HG03025 (cell line): ENCODE results near the gene FOXJ1.

Experiments
- ATAC-seq: cut with Tn5 transposase; IDR thresholded peaks from one replicate; pipeline ENCODE4 v1.9.1; 2021; ENCODE audit warnings: mild to moderate bottlenecking, moderate library complexity; ENCODE audit not compliant: unreplicated experiment, low FRiP score

FOXJ1 gene

GRCh38 chr17:76125391-76125675, 15.7 kb downstream of the FOXJ1 start:
- ATAC-seq = no peak

- ATAC-seq = no peak
Measured at GRCh38 chr17:76124582-76125390, 16.3 kb downstream of the FOXJ1 start.

- ATAC-seq = no peak
Measured at GRCh38 chr17:76123749-76124581, 17.1 kb downstream of the FOXJ1 start.

GRCh38 chr17:76123191-76123499, 17.9 kb downstream of the FOXJ1 start:
- no peak for ATAC-seq

- ATAC-seq = no peak
Measured at GRCh38 chr17:76122431-76123190, 18.4 kb downstream of the FOXJ1 start.

GRCh38 chr17:76121932-76122430, 19.1 kb downstream of the FOXJ1 start:
- no peak for ATAC-seq

GRCh38 chr17:76120658-76121008, 20.4 kb downstream of the FOXJ1 start:
- no peak for ATAC-seq

GRCh38 chr17:76119409-76120371, 21.4 kb downstream of the FOXJ1 start:
- ATAC-seq = no peak

- ATAC-seq = no peak
Measured at GRCh38 chr17:76115138-76115754, 25.8 kb downstream of the FOXJ1 start.

- ATAC-seq = no peak
Measured at GRCh38 chr17:76111956-76112355, 29.1 kb downstream of the FOXJ1 start.

GRCh38 chr17:76107509-76107908, 33.5 kb downstream of the FOXJ1 start:
- ATAC-seq = no peak

GRCh38 chr17:76106703-76107102, 34.3 kb downstream of the FOXJ1 start:
- ATAC-seq = no peak

GRCh38 chr17:76104896-76105231, 36.2 kb downstream of the FOXJ1 start:
- no peak for ATAC-seq

GRCh38 chr17:76104140-76104895, 36.7 kb downstream of the FOXJ1 start:
- no peak for ATAC-seq

GRCh38 chr17:76103274-76104139, 37.5 kb downstream of the FOXJ1 start, which contains the start of gene EXOC7:
EXOC7 (minus strand) TSS chr17:76103787; CDS start chr17:76103692, 95 bp downstream.
- peak; percentile 79 for ATAC-seq

GRCh38 chr17:76102944-76103273, 38.1 kb downstream of the FOXJ1 start:
- ATAC-seq = peak; percentile 26

- ATAC-seq = no peak
Measured at GRCh38 chr17:76097716-76098295, 43.2 kb downstream of the FOXJ1 start.

GRCh38 chr17:76095943-76096342, 45.1 kb downstream of the FOXJ1 start:
- no peak for ATAC-seq
